ENCODE measurements around the gene CLDN16. TPM values are rescaled to one million over a fixed set of nuclear protein-coding genes. Genes with fewer than 3 reads are reported as not detected.

Gene CLDN16
- total RNA-seq, 1 experiment from 2014 or later: not detected

DNA sequence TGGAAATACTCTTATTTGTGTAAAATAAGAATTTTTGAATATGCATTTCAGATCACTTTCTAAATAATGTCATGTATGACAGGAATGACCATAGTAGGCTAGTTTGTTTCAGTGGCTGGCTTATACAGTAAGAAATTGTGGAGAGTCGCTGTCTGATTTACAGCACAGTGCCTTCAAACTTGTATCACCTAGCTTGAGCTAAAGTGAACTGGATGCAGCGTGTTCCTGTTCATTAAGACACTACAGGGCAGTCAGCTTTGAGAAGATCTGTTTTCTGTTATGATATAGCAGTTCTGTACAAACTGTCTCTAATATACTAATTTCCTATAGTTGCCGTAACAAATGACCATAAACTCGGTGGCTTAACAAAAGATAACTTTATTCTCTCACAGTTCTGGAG, 9.9 kb downstream of the CLDN16 start (continued):
- TF ChIP-seq, protein P1, sequence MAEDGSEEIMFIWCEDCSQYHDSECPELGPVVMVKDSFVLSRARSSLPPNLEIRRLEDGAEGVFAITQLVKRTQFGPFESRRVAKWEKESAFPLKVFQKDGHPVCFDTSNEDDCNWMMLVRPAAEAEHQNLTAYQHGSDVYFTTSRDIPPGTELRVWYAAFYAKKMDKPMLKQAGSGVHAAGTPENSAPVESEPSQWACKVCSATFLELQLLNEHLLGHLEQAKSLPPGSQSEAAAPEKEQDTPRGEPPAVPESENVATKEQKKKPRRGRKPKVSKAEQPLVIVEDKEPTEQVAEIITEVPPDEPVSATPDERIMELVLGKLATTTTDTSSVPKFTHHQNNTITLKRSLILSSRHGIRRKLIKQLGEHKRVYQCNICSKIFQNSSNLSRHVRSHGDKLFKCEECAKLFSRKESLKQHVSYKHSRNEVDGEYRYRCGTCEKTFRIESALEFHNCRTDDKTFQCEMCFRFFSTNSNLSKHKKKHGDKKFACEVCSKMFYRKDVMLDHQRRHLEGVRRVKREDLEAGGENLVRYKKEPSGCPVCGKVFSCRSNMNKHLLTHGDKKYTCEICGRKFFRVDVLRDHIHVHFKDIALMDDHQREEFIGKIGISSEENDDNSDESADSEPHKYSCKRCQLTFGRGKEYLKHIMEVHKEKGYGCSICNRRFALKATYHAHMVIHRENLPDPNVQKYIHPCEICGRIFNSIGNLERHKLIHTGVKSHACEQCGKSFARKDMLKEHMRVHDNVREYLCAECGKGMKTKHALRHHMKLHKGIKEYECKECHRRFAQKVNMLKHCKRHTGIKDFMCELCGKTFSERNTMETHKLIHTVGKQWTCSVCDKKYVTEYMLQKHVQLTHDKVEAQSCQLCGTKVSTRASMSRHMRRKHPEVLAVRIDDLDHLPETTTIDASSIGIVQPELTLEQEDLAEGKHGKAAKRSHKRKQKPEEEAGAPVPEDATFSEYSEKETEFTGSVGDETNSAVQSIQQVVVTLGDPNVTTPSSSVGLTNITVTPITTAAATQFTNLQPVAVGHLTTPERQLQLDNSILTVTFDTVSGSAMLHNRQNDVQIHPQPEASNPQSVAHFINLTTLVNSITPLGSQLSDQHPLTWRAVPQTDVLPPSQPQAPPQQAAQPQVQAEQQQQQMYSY (CRISPR knock-in tag; IDR thresholded peaks at IDR 0.05): no peak
- no peak for TF ChIP-seq ZNF512 (CRISPR knock-in tag; IDR thresholded peaks at IDR 0.05; ENCODE audit: borderline replicate concordance)

DNA sequence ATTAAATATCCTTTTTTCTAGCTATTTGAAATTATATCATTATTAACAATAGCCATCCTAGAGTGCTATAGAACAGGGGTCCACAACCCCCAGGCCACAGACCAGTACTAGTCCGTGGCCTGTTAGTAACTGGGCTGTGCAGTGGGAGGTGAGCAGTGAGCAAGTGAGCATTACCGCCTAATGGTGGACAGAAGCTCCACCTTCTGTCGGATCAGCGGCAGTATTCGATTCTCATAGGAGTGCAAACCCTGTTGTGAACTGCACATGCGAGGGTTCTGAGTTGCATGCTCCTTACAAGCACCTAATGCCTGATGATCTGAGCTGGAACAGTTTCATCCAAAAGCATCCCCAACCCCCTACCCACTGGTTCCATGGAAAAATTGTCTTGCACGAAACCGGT, 11.7 kb downstream of the CLDN16 start:
- Mint-ChIP-seq H3K4me1 (no peaks in the 10 kb centered on the region), H3K36me3 (no peaks in the 10 kb centered on the region), H3K27me3 (ENCODE audit: low read depth) (no peaks in the 10 kb centered on the region), H3K27ac (no peak overlapping the region), H3K4me3 (no peak overlapping the region), H3K9me3 (no peaks in the 10 kb centered on the region)
- ChIA-PET CTCF (interaction anchor here (1.7 kb wide), 1 partner anchor 77 kb away, joined by 4 read pairs; the partner anchor contains the start of gene CLDN1), POLR2A (no interaction called here)
- ATAC-seq (no peak), DNase-seq (ENCODE audit: low spot score) (no peak)
- TF ChIP-seq ZBTB43 (CRISPR knock-in tag; IDR thresholded peaks at IDR 0.05) (no peak), KAT7 (CRISPR knock-in tag; IDR thresholded peaks at IDR 0.05; ENCODE audit: borderline replicate concordance) (no peak), IRF1 (CRISPR knock-in tag; IDR thresholded peaks at IDR 0.05) (no peak), TEAD4 (CRISPR knock-in tag; IDR thresholded peaks at IDR 0.05) (no peak), OVOL2 (CRISPR knock-in tag; IDR thresholded peaks at IDR 0.05; ENCODE audit: borderline replicate concordance) (no peak), PRRX2 (CRISPR knock-in tag; IDR thresholded peaks at IDR 0.05) (no peak), ELF4 (CRISPR knock-in tag; IDR thresholded peaks at IDR 0.05; ENCODE audit: low read depth) (no peak), ZNF121 (CRISPR knock-in tag; IDR thresholded peaks at IDR 0.05) (no peak), ZNF232 (CRISPR knock-in tag; IDR thresholded peaks at IDR 0.05) (no peak), NR3C1 (CRISPR knock-in tag; conservative IDR thresholded peaks at IDR 0.05; ENCODE audit: low read depth) (no peak), HMGXB4 (CRISPR knock-in tag; IDR thresholded peaks at IDR 0.05) (no peak), IRF2 (CRISPR knock-in tag; IDR thresholded peaks at IDR 0.05; ENCODE audit: borderline replicate concordance, low read depth) (no peak), ZNF138 (CRISPR knock-in tag; conservative IDR thresholded peaks at IDR 0.05) (no peak), ZNF425 (CRISPR knock-in tag; conservative IDR thresholded peaks at IDR 0.05) (no peak), MXD4 (CRISPR knock-in tag; IDR thresholded peaks at IDR 0.05; ENCODE audit: borderline replicate concordance) (no peak)
- TF ChIP-seq, protein P2, sequence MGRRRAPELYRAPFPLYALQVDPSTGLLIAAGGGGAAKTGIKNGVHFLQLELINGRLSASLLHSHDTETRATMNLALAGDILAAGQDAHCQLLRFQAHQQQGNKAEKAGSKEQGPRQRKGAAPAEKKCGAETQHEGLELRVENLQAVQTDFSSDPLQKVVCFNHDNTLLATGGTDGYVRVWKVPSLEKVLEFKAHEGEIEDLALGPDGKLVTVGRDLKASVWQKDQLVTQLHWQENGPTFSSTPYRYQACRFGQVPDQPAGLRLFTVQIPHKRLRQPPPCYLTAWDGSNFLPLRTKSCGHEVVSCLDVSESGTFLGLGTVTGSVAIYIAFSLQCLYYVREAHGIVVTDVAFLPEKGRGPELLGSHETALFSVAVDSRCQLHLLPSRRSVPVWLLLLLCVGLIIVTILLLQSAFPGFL (CRISPR knock-in tag; IDR thresholded peaks at IDR 0.05; ENCODE audit: borderline replicate concordance): no peak
- TF ChIP-seq, protein P3, sequence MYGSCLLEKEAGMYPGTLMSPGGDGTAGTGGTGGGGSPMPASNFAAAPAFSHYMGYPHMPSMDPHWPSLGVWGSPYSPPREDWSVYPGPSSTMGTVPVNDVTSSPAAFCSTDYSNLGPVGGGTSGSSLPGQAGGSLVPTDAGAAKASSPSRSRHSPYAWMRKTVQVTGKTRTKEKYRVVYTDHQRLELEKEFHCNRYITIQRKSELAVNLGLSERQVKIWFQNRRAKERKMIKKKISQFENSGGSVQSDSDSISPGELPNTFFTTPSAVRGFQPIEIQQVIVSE (CRISPR knock-in tag; IDR thresholded peaks at IDR 0.05; ENCODE audit: borderline replicate concordance): no peak
- TF ChIP-seq, protein P4, sequence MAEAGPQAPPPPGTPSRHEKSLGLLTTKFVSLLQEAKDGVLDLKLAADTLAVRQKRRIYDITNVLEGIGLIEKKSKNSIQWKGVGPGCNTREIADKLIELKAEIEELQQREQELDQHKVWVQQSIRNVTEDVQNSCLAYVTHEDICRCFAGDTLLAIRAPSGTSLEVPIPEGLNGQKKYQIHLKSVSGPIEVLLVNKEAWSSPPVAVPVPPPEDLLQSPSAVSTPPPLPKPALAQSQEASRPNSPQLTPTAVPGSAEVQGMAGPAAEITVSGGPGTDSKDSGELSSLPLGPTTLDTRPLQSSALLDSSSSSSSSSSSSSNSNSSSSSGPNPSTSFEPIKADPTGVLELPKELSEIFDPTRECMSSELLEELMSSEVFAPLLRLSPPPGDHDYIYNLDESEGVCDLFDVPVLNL (CRISPR knock-in tag; IDR thresholded peaks at IDR 0.05; ENCODE audit: borderline replicate concordance, low read depth): no peak

Measured in WTC11 (cell line).